Stomach (tissue), 9 donors: ENCODE results near the gene PDLIM7. TPM values are rescaled to one million over a fixed set of nuclear protein-coding genes. Genes with fewer than 3 reads are reported as not detected.

Experiments used
- DNase-seq, 2 donors: peaks; one replicate each; pipeline versions ENCODE4 v3.0.0 to v3.0.0-alpha.2; 2013 to 2019
- H3K27ac ChIP-seq, 5 donors: fragments of 200-600 bp in 4 of 5; sonication (generic) in 4 of 5; one replicate each; pipeline ENCODE4 v1.5.1; 2013 to 2019; ENCODE audit warnings: mild to moderate bottlenecking in 1 of 5, moderate library complexity in 1 of 5
- H3K27me3 ChIP-seq, 3 donors: fragments of 200-600 bp; sonication (generic); one replicate each; pipeline ENCODE4 v1.5.1; 2017 to 2019; ENCODE audit warnings: mixed run types in 1 of 3
- H3K36me3 ChIP-seq, 4 donors: fragments of 200-600 bp; sonication (generic); 1 replicate in 3 of 4; 2 replicates in 1 of 4; pipeline ENCODE4 v1.5.1; 2016 to 2019
- H3K4me1 ChIP-seq, 4 donors: fragments of 200-600 bp; sonication (generic); one replicate each; pipeline ENCODE4 v1.5.1; 2016 to 2019
- H3K4me3 ChIP-seq, 4 donors: fragments of 200-600 bp; sonication (generic) in 3 of 4; one replicate each; pipeline ENCODE4 v1.5.1; 2016 to 2019; ENCODE audit warnings: mild to moderate bottlenecking in 1 of 4
- H3K9me3 ChIP-seq, 4 donors: fragments of 200-600 bp; sonication (generic); one replicate each; pipeline ENCODE4 v1.5.1; 2016 to 2019
- CTCF ChIP-seq, 7 experiments: fragments of 450-650 bp in 4 of 7; fragments of 200-600 bp in 3 of 7; sonication (generic) in 3 of 7; IDR thresholded peaks; one replicate each; pipeline ENCODE4 v1.5.1; 2016 to 2019; ENCODE audit warnings: antibody characterized with exemption in 7 of 7, control low read depth in 2 of 7, mild to moderate bottlenecking in 1 of 7
- EP300 ChIP-seq: sonication (generic); formaldehyde crosslinking; IDR thresholded peaks from one replicate; pipeline ENCODE4 v1.6.1; 2017; ENCODE audit warnings: antibody characterized with exemption
- POLR2A ChIP-seq, 4 donors: fragments of 450-650 bp; IDR thresholded peaks; one replicate each; pipeline ENCODE4 v1.6.1; 2016; ENCODE audit warnings: antibody characterized with exemption in 4 of 4, control low read depth in 2 of 4, mild to moderate bottlenecking in 1 of 4, moderate library complexity in 1 of 4
- POLR2AphosphoS5 ChIP-seq, 3 donors: sonication (generic); formaldehyde crosslinking; IDR thresholded peaks; one replicate each; pipeline ENCODE4 v1.6.1; 2016; ENCODE audit warnings: antibody characterized with exemption in 3 of 3
- WGBS, 5 donors: extraction: QIAGEN DNeasy Blood & Tissue Kit in 3 of 5; methylation state at CpG; one replicate each; pipeline versions ENCODE4 v1.1.5 to v1.1.7; 2013 to 2018; 5-methylcytosine and 5-hydroxymethylcytosine counted together
- intact Hi-C: fragments of 100-400 bp; cut with DNase I; formaldehyde crosslinking; loops from one replicate; pipeline ENCODE4 v1.15.1; 2023; ENCODE audit warnings: low total_unique reads
- polyA plus RNA-seq, 3 donors: library from polyadenylated mRNA; stranded (reverse); fragments of 200-250 nt; gene quantifications; one replicate each; pipeline ENCODE4 v1.2.3, GENCODE V29; 2013
- total RNA-seq, 5 donors: library from RNA; depleted of rRNA; stranded (reverse); fragments of >200 nt; gene quantifications; one replicate each; pipeline versions ENCODE4 v1.1.0 to v1.2.3, GENCODE V29; 2014 to 2016
- donor health status: healthy with polysubstance abuse.
- donor health status: Bipolar disorder and iron deficiency.
- donor health status: healthy.

PDLIM7 gene
- total and polyA plus RNA-seq, 8 donors, result 14.6 to 142 (median 86.8) TPM

GRCh38 chr5:177527595-177527994 lies 30.2 kb upstream of the PDLIM7 start:
- no peaks in the 10 kb centered on the region for H3K4me1 ChIP-seq
- H3K36me3 ChIP-seq, result peaks cover 79 to 100% (median 100%) of the 10 kb centered on the region in 4 donors
- no peak overlapping the region for H3K4me3 ChIP-seq
- H3K27ac ChIP-seq, result no peak overlapping the region
- no peaks in the 10 kb centered on the region for H3K27me3 ChIP-seq
- no peaks in the 10 kb centered on the region for H3K9me3 ChIP-seq
- no peak for DNase-seq
- intact Hi-C loops, result no loop called here
- 90 to 94% (median 93%) methylated on average over 8 of the region's 8 CpGs for WGBS, 5 donors
- no peak for TF ChIP-seq POLR2A (IDR thresholded peaks at IDR 0.05)
- TF ChIP-seq EP300, result no peak
- TF ChIP-seq POLR2AphosphoS5 (IDR thresholded peaks at IDR 0.05), result no peak
- no peak for TF ChIP-seq CTCF (IDR thresholded peaks at IDR 0.05)

GRCh38 chr5:177526791-177527190 lies 29.4 kb upstream of the PDLIM7 start:
- H3K4me3 ChIP-seq, result no peak overlapping the region
- H3K9me3 ChIP-seq, result no peaks in the 10 kb centered on the region
- no peaks in the 10 kb centered on the region for H3K4me1 ChIP-seq
- H3K27ac ChIP-seq, result no peak overlapping the region
- peaks cover 78 to 100% (median 100%) of the 10 kb centered on the region in 4 donors for H3K36me3 ChIP-seq
- H3K27me3 ChIP-seq, result no peaks in the 10 kb centered on the region
- no peak for TF ChIP-seq EP300
- TF ChIP-seq POLR2AphosphoS5 (IDR thresholded peaks at IDR 0.05), result no peak
- no peak for TF ChIP-seq CTCF (IDR thresholded peaks at IDR 0.05)
- TF ChIP-seq POLR2A (IDR thresholded peaks at IDR 0.05), result no peak
- WGBS, 5 donors, result 90 to 95% (median 94%) methylated on average over 6 of the region's 6 CpGs
- intact Hi-C loops, result no loop called here
- DNase-seq, result no peak

GRCh38 chr5:177526191-177526590 lies 28.8 kb upstream of the PDLIM7 start:
- no peak for TF ChIP-seq POLR2A (IDR thresholded peaks at IDR 0.05)
- no peak for TF ChIP-seq EP300
- TF ChIP-seq CTCF (IDR thresholded peaks at IDR 0.05), result no peak
- no peak for TF ChIP-seq POLR2AphosphoS5 (IDR thresholded peaks at IDR 0.05)
- H3K36me3 ChIP-seq, result peaks cover 80 to 100% (median 100%) of the 10 kb centered on the region in 4 donors
- H3K9me3 ChIP-seq, result no peaks in the 10 kb centered on the region
- no peak for DNase-seq
- H3K4me3 ChIP-seq, result no peak overlapping the region
- no peaks in the 10 kb centered on the region for H3K27me3 ChIP-seq
- no peaks in the 10 kb centered on the region for H3K4me1 ChIP-seq
- WGBS, 5 donors, result 92 to 98% (median 93%) methylated on average over 4 of the region's 4 CpGs
- intact Hi-C loops, result no loop called here
- H3K27ac ChIP-seq, result no peak overlapping the region

GRCh38 chr5:177524941-177525655 lies 27.7 kb upstream of the PDLIM7 start:
- 83 to 93% (median 91%) methylated on average over 9 to 10 of the region's 10 CpGs for WGBS, 5 donors
- intact Hi-C loops, result no loop called here

More at GRCh38 chr5:177524941-177525655, 27.7 kb upstream of the PDLIM7 start:
- Histone ChIP-seq H3K9me3 (no peaks in the 10 kb centered on the region), H3K27ac (no peak overlapping the region), H3K27me3 (no peaks in the 10 kb centered on the region), H3K4me1 (peaks cover 0 to 3% (median 0%) of the 10 kb centered on the region in 4 donors), H3K4me3 (no peak overlapping the region), H3K36me3 (peaks cover 81 to 100% (median 100%) of the 10 kb centered on the region in 4 donors)
- DNase-seq, result no peak
- TF ChIP-seq POLR2A (IDR thresholded peaks at IDR 0.05), result no peak
- TF ChIP-seq CTCF (IDR thresholded peaks at IDR 0.05), result no peak
- no peak for TF ChIP-seq POLR2AphosphoS5 (IDR thresholded peaks at IDR 0.05)
- TF ChIP-seq EP300, result no peak
